SJSA1 (cell line): ENCODE measurements around the gene DNMBP. TPM values are rescaled to one million over a fixed set of nuclear protein-coding genes. Genes with fewer than 3 reads are reported as not detected.
A peak's percentile ranks its signal among the peaks of the same experiment; 100 is the strongest.
"Not testable (repeated sequence)": the region's sequence is repeated elsewhere in the genome, so short reads cannot be mapped to it uniquely, and the experiment has no call there.

Experiments used
- DNase-seq, 2 experiments: peaks; one replicate each; pipeline ENCODE4 v3.0.0-alpha.2; 2015 to 2020; ENCODE audit warnings: low spot score in 2 of 2, low read depth in 1 of 2
- H3K27ac ChIP-seq: fragments of 250-450 bp; sonication (Bioruptor Pico); 2 replicates; pipeline ENCODE4 v1.5.1; 2020; ENCODE audit warnings: mild to moderate bottlenecking, moderate library complexity
- H3K27me3 ChIP-seq: fragments of 250-450 bp; sonication (Bioruptor Pico); replicated peaks from 2 replicates; pipeline ENCODE4 v1.5.1; 2020; ENCODE audit warnings: mild to moderate bottlenecking, moderate library complexity
- H3K36me3 ChIP-seq: fragments of 250-450 bp; sonication (Bioruptor Pico); 2 replicates; pipeline ENCODE4 v1.5.1; 2020; ENCODE audit warnings: mild to moderate bottlenecking
- H3K4me1 ChIP-seq: fragments of 250-450 bp; sonication (Bioruptor Pico); replicated peaks from 2 replicates; pipeline ENCODE4 v1.6.1; 2021; ENCODE audit warnings: mild to moderate bottlenecking
- H3K4me3 ChIP-seq: fragments of 250-450 bp; sonication (Bioruptor Pico); 2 replicates; pipeline ENCODE4 v1.5.1; 2020; ENCODE audit warnings: mild to moderate bottlenecking
- H3K9me3 ChIP-seq: fragments of 250-450 bp; sonication (Bioruptor Pico); replicated peaks from 2 replicates; pipeline ENCODE4 v1.5.1; 2020; ENCODE audit warnings: mild to moderate bottlenecking
- total RNA-seq: library from RNA; depleted of rRNA; stranded (reverse); fragments of >200 nt; shearing (Covaris generic); gene quantifications from 2 replicates; pipeline ENCODE4 v1.2.3, GENCODE V29; 2014

DNMBP gene
- total RNA-seq, 1 experiment from 2014 or later = 11.0 TPM

DNA sequence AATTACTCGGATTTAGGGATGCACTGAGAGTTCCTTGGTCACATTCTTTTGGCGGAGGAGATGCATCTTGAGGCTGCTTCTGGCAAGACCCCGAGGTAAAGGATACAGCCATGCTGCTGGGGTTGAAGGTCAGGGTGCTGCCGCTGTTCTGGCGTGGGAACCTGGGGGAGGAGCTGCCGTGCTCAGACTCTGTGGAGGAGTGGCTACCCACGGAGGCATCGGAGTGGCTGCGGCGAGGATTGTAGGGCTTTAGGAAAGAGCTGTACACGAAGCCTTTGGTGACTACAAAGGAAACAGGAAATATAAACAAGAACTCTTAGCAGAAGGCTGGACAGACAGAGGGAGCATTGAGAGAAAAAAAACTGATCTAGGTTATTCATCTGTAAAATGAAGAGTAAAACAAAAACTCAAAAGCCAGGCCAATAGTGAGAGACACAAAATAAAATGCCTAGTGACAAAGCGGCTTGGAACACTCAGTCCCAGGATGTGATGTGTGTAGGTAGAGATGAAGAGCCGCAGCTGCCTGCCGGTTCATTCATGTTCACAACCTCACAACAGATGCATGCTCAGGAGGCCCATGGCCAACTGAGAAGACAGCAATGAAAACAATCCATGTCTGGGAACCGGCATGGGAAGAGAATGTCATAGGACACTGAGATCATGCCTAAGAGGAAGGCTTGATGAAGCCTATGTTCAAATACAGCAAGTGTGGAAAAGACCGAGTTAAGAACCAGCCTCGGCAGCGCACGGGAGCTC lies 129.5 kb downstream of the DNMBP start:
- Histone ChIP-seq H3K4me1 (peaks cover 19% of the 10 kb centered on the region), H3K4me3 (no peak overlapping the region), H3K9me3 (no peaks in the 10 kb centered on the region), H3K27me3 (no peaks in the 10 kb centered on the region), H3K36me3 (peaks cover 79% of the 10 kb centered on the region), H3K27ac (no peak overlapping the region)
- no peak for DNase-seq

GRCh38 chr10:99875473-99875872 lies 134.3 kb downstream of the DNMBP start:
- DNase-seq = peak; percentile 58 to 88
- no peak overlapping the region for H3K4me3 ChIP-seq
- H3K36me3 ChIP-seq = peaks cover 47% of the 10 kb centered on the region
- no peaks in the 10 kb centered on the region for H3K27me3 ChIP-seq
- H3K27ac ChIP-seq = peak overlapping the region; percentile 45
- H3K4me1 ChIP-seq = peaks cover 57% of the 10 kb centered on the region
- no peaks in the 10 kb centered on the region for H3K9me3 ChIP-seq

DNA sequence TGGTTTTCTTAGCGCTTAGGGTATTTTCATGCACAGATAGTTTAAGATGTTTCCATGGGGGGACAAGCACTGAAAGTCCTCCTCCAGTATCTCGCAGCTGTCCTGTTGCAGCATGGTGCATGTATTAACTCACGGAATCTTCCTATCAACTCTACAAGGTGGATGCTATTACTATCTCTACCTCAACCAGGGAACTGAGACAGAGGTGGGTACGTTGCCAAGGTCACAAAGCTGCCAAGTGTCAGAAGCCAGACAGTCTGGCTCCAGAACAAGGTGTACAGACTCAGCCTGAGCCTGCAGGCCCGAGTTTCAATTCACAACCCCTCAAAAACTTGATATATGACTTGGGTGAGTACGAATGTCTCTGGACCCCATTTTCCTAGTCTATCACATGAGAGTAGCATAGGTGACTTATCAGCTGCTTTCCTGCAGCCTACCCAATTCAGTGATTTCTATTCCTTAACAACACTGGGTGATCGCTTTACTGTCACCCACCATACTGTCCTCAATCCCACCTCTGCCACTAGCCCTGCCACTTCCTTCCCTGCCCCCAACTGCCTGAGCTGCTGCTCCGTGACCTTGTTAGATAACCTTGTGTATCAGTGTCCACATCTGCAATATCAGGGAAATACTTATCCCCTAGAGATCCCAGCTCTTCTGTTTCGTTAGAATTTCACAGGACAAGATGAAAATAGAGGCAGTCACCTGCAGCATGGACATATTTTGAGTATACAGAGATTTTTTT lies 135.2 kb downstream of the DNMBP start:
- Histone ChIP-seq H3K4me3 (no peak overlapping the region), H3K9me3 (no peaks in the 10 kb centered on the region), H3K27me3 (no peaks in the 10 kb centered on the region), H3K4me1 (peaks cover 67% of the 10 kb centered on the region), H3K27ac (no peak overlapping the region), H3K36me3 (peaks cover 38% of the 10 kb centered on the region)
- no peak for DNase-seq

DNA sequence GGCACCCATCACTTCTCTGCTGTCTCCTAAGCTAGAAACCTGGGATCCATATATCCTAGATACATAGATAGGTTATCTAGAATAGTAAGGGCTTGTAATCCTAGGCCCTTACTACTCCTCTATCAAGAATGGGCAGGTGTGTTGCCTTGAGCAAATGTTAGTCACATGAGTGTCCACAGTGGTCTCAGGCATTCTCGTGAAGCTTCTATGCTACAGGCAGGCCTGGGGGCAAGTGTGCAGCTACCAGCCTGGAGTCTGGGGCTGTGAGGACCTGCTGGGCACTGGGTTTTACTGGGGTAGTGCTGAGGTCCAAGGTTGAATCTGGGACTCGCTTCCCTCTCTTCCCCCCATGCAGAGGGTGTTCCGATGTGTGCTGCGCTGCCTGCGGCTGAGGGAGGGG lies 135.9 kb downstream of the DNMBP start:
- Histone ChIP-seq H3K27me3 (no peaks in the 10 kb centered on the region), H3K9me3 (no peaks in the 10 kb centered on the region), H3K36me3 (peaks cover 34% of the 10 kb centered on the region), H3K4me1 (peaks cover 70% of the 10 kb centered on the region), H3K27ac (no peak overlapping the region), H3K4me3 (no peak overlapping the region)
- no peak for DNase-seq

DNA sequence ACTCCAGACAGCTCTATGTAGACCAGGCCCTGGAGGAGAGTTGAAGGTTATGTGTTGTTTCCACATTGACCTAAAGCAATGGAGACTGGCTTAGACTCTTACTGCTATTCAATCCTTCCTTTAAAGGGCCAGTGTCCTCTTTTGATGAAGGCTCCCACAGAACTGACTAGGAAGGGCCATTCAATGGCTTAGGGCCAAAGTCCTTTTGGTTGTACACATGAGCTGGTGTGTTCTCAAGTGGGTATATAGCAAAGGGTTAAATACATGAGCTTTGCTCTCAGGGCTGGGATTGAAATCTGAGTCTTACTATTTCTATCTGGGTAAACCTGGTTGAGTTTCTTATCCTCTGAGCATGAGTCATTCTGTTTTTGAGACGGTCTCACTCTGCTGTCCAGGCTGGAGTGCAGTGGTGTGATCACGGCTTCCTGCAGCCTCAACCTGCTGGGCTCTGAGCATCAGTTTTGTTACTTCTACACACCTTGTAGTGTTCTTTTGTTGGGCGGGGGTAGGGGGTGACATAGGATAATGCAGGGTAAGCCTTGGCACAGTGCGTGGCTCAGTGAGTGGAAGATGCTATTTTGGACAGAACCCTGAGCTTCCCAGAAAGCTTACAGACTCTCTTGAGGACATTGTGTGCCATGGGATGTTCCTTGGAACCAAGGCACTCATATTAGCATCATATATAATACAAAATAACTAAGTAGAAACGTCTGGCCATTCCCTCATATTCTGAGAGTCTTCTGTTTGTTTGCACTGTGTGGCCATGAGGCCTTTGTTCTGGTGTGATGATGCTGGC lies 137.2 kb downstream of the DNMBP start:
- no peak overlapping the region for H3K4me3 ChIP-seq
- DNase-seq = peak in 1 of 2 experiments; percentile 37
- no peak overlapping the region for H3K27ac ChIP-seq
- H3K4me1 ChIP-seq = peaks cover 70% of the 10 kb centered on the region
- H3K9me3 ChIP-seq = no peaks in the 10 kb centered on the region
- H3K27me3 ChIP-seq = no peaks in the 10 kb centered on the region
- peaks cover 22% of the 10 kb centered on the region for H3K36me3 ChIP-seq

GRCh38 chr10:99870123-99870730 lies 139.5 kb downstream of the DNMBP start:
- no peaks in the 10 kb centered on the region for H3K9me3 ChIP-seq
- peaks cover 50% of the 10 kb centered on the region for H3K4me1 ChIP-seq
- no peak overlapping the region for H3K27ac ChIP-seq
- no peaks in the 10 kb centered on the region for H3K27me3 ChIP-seq
- peaks cover 7% of the 10 kb centered on the region for H3K36me3 ChIP-seq
- DNase-seq = peak; percentile 72 to 74
- no peak overlapping the region for H3K4me3 ChIP-seq

GRCh38 chr10:99869581-99870122 lies 140.1 kb downstream of the DNMBP start:
- peaks cover 46% of the 10 kb centered on the region for H3K4me1 ChIP-seq
- H3K27ac ChIP-seq = no peak overlapping the region
- no peaks in the 10 kb centered on the region for H3K27me3 ChIP-seq
- no peaks in the 10 kb centered on the region for H3K9me3 ChIP-seq
- no peak for DNase-seq
- H3K36me3 ChIP-seq = peaks cover 5% of the 10 kb centered on the region
- H3K4me3 ChIP-seq = no peak overlapping the region

DNA sequence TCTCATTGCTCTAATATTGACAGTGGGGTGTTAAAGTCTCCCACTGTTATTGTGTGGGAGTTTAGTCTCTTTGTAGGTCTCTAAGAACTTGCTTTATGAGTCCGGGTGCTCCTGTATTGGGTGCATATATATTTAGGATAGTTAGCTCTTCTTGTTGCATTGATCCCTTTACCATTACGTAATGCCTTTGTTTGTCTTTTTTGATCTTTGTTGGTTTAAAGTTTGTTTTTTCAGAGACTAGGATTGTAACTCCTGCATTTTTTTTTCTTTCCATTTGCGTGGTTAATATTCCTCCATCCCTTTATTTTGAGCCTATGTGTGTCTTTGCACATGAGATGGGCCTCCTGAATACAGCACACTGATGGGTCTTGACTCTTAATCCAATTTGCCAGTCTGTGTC lies 142.5 kb downstream of the DNMBP start:
- H3K27ac ChIP-seq, H3K36me3 ChIP-seq, DNase-seq, H3K9me3 ChIP-seq, H3K27me3 ChIP-seq, H3K4me3 ChIP-seq: not testable (repeated sequence)
- peaks cover 46% of the 10 kb centered on the region for H3K4me1 ChIP-seq

- DNase-seq = peak; percentile 71 to 86
These were observed 146.1 kb downstream of the DNMBP start for GRCh38 chr10:99863535-99864240.

DNA sequence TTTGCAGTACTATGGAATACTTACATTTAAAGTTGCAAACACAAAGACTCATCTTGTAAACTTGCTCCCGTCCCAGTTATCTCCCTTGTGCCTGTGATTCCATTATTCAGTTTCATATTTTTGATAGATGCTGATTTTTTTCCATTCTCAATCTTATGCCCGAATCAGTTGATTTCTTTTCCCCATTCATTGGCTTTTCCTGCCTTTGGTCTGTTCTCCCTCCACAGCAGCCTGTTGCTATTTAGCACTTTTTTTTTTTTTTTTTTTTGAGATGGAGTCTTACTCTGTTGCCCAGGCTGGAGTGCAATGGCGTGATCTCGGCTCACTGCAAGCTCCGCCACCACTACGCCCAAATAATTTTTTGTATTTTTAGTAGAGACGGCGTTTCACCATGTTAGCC lies 149.3 kb downstream of the DNMBP start:
- no peak overlapping the region for H3K27ac ChIP-seq
- H3K4me1 ChIP-seq = peaks cover 19% of the 10 kb centered on the region
- no peaks in the 10 kb centered on the region for H3K27me3 ChIP-seq
- H3K36me3 ChIP-seq = no peaks in the 10 kb centered on the region
- no peak for DNase-seq
- no peaks in the 10 kb centered on the region for H3K9me3 ChIP-seq
- H3K4me3 ChIP-seq = no peak overlapping the region

More at GRCh38 chr10:99863535-99864240, 146.1 kb downstream of the DNMBP start:
- not testable (repeated sequence) for H3K27me3 ChIP-seq, H3K36me3 ChIP-seq, H3K4me3 ChIP-seq, H3K9me3 ChIP-seq
- peak overlapping the region; percentile 64 for H3K27ac ChIP-seq
- peaks cover 18% of the 10 kb centered on the region for H3K4me1 ChIP-seq

- Histone ChIP-seq H3K27ac (no peak overlapping the region), H3K4me1 (peaks cover 24% of the 10 kb centered on the region), H3K27me3 (no peaks in the 10 kb centered on the region), H3K4me3 (no peak overlapping the region), H3K36me3 (no peaks in the 10 kb centered on the region), H3K9me3 (no peaks in the 10 kb centered on the region)
- no peak for DNase-seq
These were observed 150.2 kb downstream of the DNMBP start for GRCh38 chr10:99859585-99859984.

GRCh38 chr10:99858849-99859248 lies 150.9 kb downstream of the DNMBP start:
- H3K4me1 ChIP-seq = peaks cover 24% of the 10 kb centered on the region
- H3K27me3 ChIP-seq = no peaks in the 10 kb centered on the region

More at GRCh38 chr10:99858849-99859248, 150.9 kb downstream of the DNMBP start:
- no peak overlapping the region for H3K27ac ChIP-seq
- no peaks in the 10 kb centered on the region for H3K36me3 ChIP-seq
- DNase-seq = no peak
- H3K9me3 ChIP-seq = no peaks in the 10 kb centered on the region
- H3K4me3 ChIP-seq = no peak overlapping the region
